Middle frontal gyrus (tissue), 1 donor: ENCODE data around the gene CACNA2D1.

Experiments
- DNase-seq: peaks from one replicate; pipeline ENCODE4 v3.0.0-alpha.2; 2015; ENCODE audit warnings: low spot score; ENCODE audit errors: extremely low spot score

Gene CACNA2D1

GRCh38 chr7:81990395-81990794 lies 453.2 kb downstream of the CACNA2D1 start:
- DNase-seq = no peak

- no peak for DNase-seq
These were observed 456.7 kb downstream of the CACNA2D1 start for GRCh38 chr7:81986723-81987470.

GRCh38 chr7:81983406-81983805 lies 460.2 kb downstream of the CACNA2D1 start:
- DNase-seq = no peak

GRCh38 chr7:81973117-81973516 lies 470.5 kb downstream of the CACNA2D1 start:
- DNase-seq = no peak

- no peak for DNase-seq
These were observed 483.6 kb downstream of the CACNA2D1 start for GRCh38 chr7:81960026-81960425.

- no peak for DNase-seq
These were observed 486.1 kb downstream of the CACNA2D1 start for GRCh38 chr7:81957517-81957916.

GRCh38 chr7:81956520-81956919 lies 487.1 kb downstream of the CACNA2D1 start:
- DNase-seq = no peak

- no peak for DNase-seq
These were observed 494.3 kb downstream of the CACNA2D1 start for GRCh38 chr7:81949306-81949705.

- DNase-seq = no peak
These were observed 499.5 kb downstream of the CACNA2D1 start for GRCh38 chr7:81944058-81944457.

- no peak for DNase-seq
These were observed 506.5 kb downstream of the CACNA2D1 start for GRCh38 chr7:81937091-81937490.

- DNase-seq = no peak
These were observed 508.8 kb downstream of the CACNA2D1 start for GRCh38 chr7:81934596-81935301.

- no peak for DNase-seq
These were observed 510.6 kb downstream of the CACNA2D1 start for GRCh38 chr7:81932936-81933335.

- DNase-seq = no peak
These were observed 514.2 kb downstream of the CACNA2D1 start for GRCh38 chr7:81929386-81929785.

- no peak for DNase-seq
These were observed 517.4 kb downstream of the CACNA2D1 start for GRCh38 chr7:81926154-81926553.

GRCh38 chr7:81925530-81925929 lies 518.0 kb downstream of the CACNA2D1 start:
- DNase-seq = no peak

- no peak for DNase-seq
These were observed 519.1 kb downstream of the CACNA2D1 start for GRCh38 chr7:81924494-81924893.

GRCh38 chr7:81919494-81919893 lies 524.1 kb downstream of the CACNA2D1 start:
- no peak for DNase-seq

GRCh38 chr7:81908220-81908619 lies 535.4 kb downstream of the CACNA2D1 start:
- DNase-seq = no peak

- no peak for DNase-seq
These were observed 540.5 kb downstream of the CACNA2D1 start for GRCh38 chr7:81903115-81903514.

- no peak for DNase-seq
These were observed 541.0 kb downstream of the CACNA2D1 start for GRCh38 chr7:81902536-81902935.
